AG04449 (cell line): ENCODE results near the gene ZMIZ1.

Experiments used
- CTCF ChIA-PET: fragments of 350-600 bp; formaldehyde crosslinking; extraction: SDS; loops from one replicate; lab custom pipeline; 2021; ENCODE audit warnings: antibody characterized with exemption; lab: Yijun Ruan, JAX
- POLR2A ChIA-PET: fragments of 400-600, 350-600 bp; formaldehyde crosslinking; extraction: SDS; loops from one replicate; lab custom pipeline; 2020; ENCODE audit warnings: antibody characterized with exemption, inconsistent platforms; lab: Yijun Ruan, JAX
- DNase-seq: peaks from one replicate; pipeline ENCODE4 v3.0.0-alpha.2; 2010; ENCODE audit warnings: low read depth, low spot score
- H3K4me3 ChIP-seq: 2 replicates; pipeline ENCODE4 v1.5.1; 2011; ENCODE audit warnings: low read depth, mild to moderate bottlenecking, control low read depth, low read length
- CTCF ChIP-seq: IDR thresholded peaks from one replicate; pipeline ENCODE4 v1.5.1; 2011; ENCODE audit warnings: mild to moderate bottlenecking, moderate library complexity, low read length, control low read depth, inconsistent platforms; ENCODE audit not compliant: insufficient read depth; ENCODE audit errors: missing control alignments

ZMIZ1 gene

GRCh38 chr10:79201706-79202105 is 132.9 kb downstream of the ZMIZ1 start:
- TF ChIP-seq CTCF = no peak
- POLR2A ChIA-PET = no interaction called here
- CTCF ChIA-PET = interaction anchor here (1.1 to 4.2 kb wide), 6 partner anchors 11 to 1155 kb away, joined by 3 to 23 read pairs (median 6); no protein-coding TSS in a partner anchor
- DNase-seq = no peak
- no peak overlapping the region for H3K4me3 ChIP-seq

- ChIA-PET POLR2A (no interaction called here), CTCF (interaction anchor here (0.7 to 4.2 kb wide), 13 partner anchors 7 to 1155 kb away, joined by 3 to 23 read pairs (median 4); no protein-coding TSS in a partner anchor)
- DNase-seq = no peak
- TF ChIP-seq CTCF = peak; percentile 72
- no peak overlapping the region for H3K4me3 ChIP-seq
These were observed 133.6 kb downstream of the ZMIZ1 start for GRCh38 chr10:79202188-79203013.

GRCh38 chr10:79203014-79203644 is 134.4 kb downstream of the ZMIZ1 start:
- CTCF ChIA-PET = interaction anchor here (0.7 to 4.2 kb wide), 11 partner anchors 8 to 1156 kb away, joined by 3 to 23 read pairs (median 4); no protein-coding TSS in a partner anchor
- POLR2A ChIA-PET = no interaction called here
- DNase-seq = no peak
- H3K4me3 ChIP-seq = no peak overlapping the region
- TF ChIP-seq CTCF = no peak

- ChIA-PET POLR2A (no interaction called here), CTCF (interaction anchor here (0.9 to 4.2 kb wide), 6 partner anchors 9 to 1157 kb away, joined by 3 to 23 read pairs (median 12); no protein-coding TSS in a partner anchor)
- no peak for TF ChIP-seq CTCF
- H3K4me3 ChIP-seq = no peak overlapping the region
- DNase-seq = no peak
These were observed 135.1 kb downstream of the ZMIZ1 start for GRCh38 chr10:79203833-79204232.

- H3K4me3 ChIP-seq = no peak overlapping the region
- no peak for TF ChIP-seq CTCF
- POLR2A ChIA-PET = interaction anchor here (0.6 kb wide), 1 partner anchor 10 kb away, joined by 3 read pairs; no protein-coding TSS in a partner anchor
- DNase-seq = no peak
- CTCF ChIA-PET = interaction anchor here (5.3 kb wide), 1 partner anchor 10 kb away, joined by 52 read pairs; no protein-coding TSS in a partner anchor
These were observed 137.7 kb downstream of the ZMIZ1 start for GRCh38 chr10:79206300-79207095.

- no peak for DNase-seq
- no peak for TF ChIP-seq CTCF
- ChIA-PET POLR2A (no interaction called here), CTCF (interaction anchor here (5.3 kb wide), 1 partner anchor 10 kb away, joined by 52 read pairs; no protein-coding TSS in a partner anchor)
- no peak overlapping the region for H3K4me3 ChIP-seq
These were observed 138.3 kb downstream of the ZMIZ1 start for GRCh38 chr10:79207096-79207357.
